Astrocyte (in vitro differentiated cells and primary cell): ENCODE results near the gene PAX1.

Source experiments
- EZH2 ChIP-seq: IDR thresholded peaks from 2 replicates; pipeline ENCODE4 v1.6.1; 2012; ENCODE audit warnings: mild to moderate bottlenecking, low read length, inconsistent platforms; ENCODE audit not compliant: insufficient read depth
- TF ChIP-seq, protein P1 (sequence below): IDR thresholded peaks from 2 replicates; pipeline ENCODE4 v1.5.1; 2011; ENCODE audit warnings: low read depth, mild to moderate bottlenecking, inconsistent platforms, low read length, moderate library complexity; ENCODE audit not compliant: insufficient read depth

DNA sequence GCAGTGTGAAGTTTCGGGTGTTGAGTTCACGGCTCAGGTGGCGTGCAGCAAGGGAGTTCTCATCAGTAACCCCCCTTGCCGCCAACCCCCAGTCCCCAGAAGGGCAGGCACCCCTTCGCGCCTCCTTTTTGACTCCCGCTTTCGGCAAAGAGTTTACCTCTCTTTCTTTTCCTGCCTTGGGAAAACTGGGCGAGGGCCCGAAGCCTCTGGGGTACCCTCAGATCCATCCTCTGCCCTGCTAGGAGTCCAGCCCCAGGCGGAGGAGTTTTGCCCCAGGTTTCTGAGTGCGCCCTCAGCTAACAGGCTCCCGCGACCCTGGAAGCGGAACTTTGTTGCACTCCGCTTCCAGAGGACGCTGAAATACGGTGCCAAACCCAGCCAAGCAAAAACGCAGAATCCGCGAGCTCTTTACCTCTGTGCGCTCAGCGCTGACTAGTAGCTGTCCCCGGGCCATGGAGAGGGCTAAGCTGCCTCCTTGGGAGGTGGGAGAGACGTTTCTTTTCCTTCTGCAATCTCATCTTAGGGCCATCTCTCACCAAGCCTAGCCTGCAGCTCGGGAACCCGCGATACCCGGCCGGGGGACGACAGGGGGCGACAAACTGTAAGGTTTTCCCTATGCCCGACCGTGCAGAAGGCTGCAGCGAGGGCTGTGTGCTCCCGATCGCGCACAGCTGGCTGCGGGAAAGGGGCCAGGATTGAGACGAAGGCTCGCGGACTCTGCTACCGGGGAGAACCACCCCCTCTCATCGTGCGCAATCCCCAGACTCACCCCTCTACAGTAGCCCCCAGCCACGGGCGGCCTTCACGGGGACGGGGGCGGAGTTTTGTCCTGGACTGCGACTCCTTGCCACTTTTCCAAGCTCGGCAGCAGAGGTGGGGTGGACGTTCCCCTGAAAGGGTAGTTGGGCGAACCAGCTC is 2.7 kb upstream of the PAX1 start:
- TF ChIP-seq, protein P1, sequence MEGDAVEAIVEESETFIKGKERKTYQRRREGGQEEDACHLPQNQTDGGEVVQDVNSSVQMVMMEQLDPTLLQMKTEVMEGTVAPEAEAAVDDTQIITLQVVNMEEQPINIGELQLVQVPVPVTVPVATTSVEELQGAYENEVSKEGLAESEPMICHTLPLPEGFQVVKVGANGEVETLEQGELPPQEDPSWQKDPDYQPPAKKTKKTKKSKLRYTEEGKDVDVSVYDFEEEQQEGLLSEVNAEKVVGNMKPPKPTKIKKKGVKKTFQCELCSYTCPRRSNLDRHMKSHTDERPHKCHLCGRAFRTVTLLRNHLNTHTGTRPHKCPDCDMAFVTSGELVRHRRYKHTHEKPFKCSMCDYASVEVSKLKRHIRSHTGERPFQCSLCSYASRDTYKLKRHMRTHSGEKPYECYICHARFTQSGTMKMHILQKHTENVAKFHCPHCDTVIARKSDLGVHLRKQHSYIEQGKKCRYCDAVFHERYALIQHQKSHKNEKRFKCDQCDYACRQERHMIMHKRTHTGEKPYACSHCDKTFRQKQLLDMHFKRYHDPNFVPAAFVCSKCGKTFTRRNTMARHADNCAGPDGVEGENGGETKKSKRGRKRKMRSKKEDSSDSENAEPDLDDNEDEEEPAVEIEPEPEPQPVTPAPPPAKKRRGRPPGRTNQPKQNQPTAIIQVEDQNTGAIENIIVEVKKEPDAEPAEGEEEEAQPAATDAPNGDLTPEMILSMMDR, result no peak
- no peak for TF ChIP-seq EZH2
